ENCODE measurements around the gene ENTREP1.

Gene ENTREP1

GRCh38 chr9:69380811-69381210 lies 55.8 kb downstream of the ENTREP1 start:
- H3K4me1 ChIP-seq, result peaks cover 0 to 32% (median 21%) of the 10 kb centered on the region in 4 donors

DNA sequence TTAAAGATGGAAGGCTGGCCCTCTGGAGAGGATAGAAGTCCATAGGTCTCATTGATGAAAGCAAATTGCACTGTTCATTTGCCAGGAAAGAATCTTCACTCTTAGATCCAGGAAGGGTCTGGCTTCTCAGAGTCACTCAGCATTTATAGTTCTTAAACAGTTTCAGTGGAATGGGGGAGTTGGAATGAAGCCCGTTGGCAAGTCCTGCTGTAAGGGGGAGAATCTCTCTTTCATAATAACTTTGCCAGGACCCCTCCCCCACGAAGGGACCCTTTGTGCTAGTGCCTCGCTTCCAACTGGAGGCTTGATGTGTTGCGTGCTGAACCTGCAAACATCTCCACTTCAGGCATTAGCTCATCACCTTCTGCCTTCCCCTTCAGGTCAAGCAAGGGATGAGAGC lies 57.1 kb downstream of the ENTREP1 start:
- no peak overlapping the region for H3K27ac ChIP-seq
- no peaks in the 10 kb centered on the region for H3K27me3 ChIP-seq
- H3K4me1 ChIP-seq, result peaks cover 0 to 20% (median 15%) of the 10 kb centered on the region in 4 donors
- H3K36me3 ChIP-seq, result peaks cover 0 to 33% (median 7%) of the 10 kb centered on the region in 3 donors
- no peak for DNase-seq
- no peak for TF ChIP-seq CTCF (IDR thresholded peaks at IDR 0.05)
- intact Hi-C loops (cut with DNase I; ENCODE audit: low total_unique reads), result no loop called here
- H3K9me3 ChIP-seq, result no peaks in the 10 kb centered on the region
- no peak overlapping the region for H3K4me3 ChIP-seq

More at GRCh38 chr9:69380811-69381210, 55.8 kb downstream of the ENTREP1 start:
- H3K27me3 ChIP-seq, result no peaks in the 10 kb centered on the region
- DNase-seq, result no peak
- intact Hi-C loops (cut with DNase I; ENCODE audit: low total_unique reads), result no loop called here
- H3K9me3 ChIP-seq, result no peaks in the 10 kb centered on the region
- H3K27ac ChIP-seq, result no peak overlapping the region
- H3K36me3 ChIP-seq, result peaks cover 0 to 22% (median 0%) of the 10 kb centered on the region in 3 donors
- H3K4me3 ChIP-seq, result no peak overlapping the region
- no peak for TF ChIP-seq CTCF (IDR thresholded peaks at IDR 0.05)

DNA sequence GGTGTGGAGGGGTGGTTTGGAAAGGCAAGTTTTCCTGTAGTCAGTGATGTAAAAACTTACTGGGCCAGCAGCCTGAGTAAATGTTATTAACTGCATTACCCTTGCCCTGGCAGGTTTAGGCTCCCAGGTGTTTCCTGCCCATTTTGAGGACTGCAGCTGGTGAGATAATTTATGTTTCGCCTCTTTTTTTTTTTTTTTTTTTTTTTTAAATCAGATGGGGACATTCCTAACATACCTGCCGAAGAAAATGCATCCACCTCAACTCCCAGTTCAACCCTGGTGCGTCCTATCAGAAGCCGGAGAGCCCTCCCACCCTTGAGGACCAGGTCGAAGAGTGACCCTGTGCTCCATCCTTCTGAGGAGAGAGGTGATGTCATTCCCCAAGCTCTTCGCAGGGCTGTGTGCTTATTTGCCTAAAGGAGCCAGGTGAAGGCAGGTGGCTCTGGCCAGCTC lies 60.6 kb downstream of the ENTREP1 start:
- H3K27me3 ChIP-seq, result no peaks in the 10 kb centered on the region
- DNase-seq, result no peak
- TF ChIP-seq CTCF (IDR thresholded peaks at IDR 0.05), result no peak
- H3K27ac ChIP-seq, result no peak overlapping the region
- no peaks in the 10 kb centered on the region for H3K9me3 ChIP-seq
- intact Hi-C loops (cut with DNase I; ENCODE audit: low total_unique reads), result no loop called here
- H3K4me1 ChIP-seq, result no peaks in the 10 kb centered on the region
- H3K4me3 ChIP-seq, result no peak overlapping the region
- H3K36me3 ChIP-seq, result peaks cover 0 to 47% (median 7%) of the 10 kb centered on the region in 3 donors

DNA sequence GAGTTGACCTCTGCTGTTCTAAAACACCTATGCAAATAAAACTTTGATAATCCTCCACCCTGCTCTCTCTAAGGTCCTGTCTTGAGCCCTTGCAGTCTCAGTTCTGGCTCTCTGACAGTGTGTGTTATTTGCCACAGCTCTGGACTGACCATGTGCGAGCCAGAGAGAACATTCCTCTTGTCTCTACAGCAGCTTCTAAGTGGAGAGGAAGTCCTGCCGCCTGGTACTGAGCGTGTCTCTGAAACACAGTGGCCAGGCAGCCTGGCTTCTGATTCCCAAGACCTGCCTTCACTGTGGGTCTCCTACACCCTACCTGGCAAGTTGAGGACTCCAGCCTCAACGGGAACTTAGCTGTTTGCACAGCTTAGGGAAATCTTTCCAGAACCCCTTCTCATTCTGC lies 61.6 kb downstream of the ENTREP1 start:
- Histone ChIP-seq H3K36me3 (peaks cover 0 to 42% (median 7%) of the 10 kb centered on the region in 3 donors), H3K4me1 (peaks cover 0 to 7% (median 4%) of the 10 kb centered on the region in 4 donors), H3K9me3 (no peaks in the 10 kb centered on the region), H3K27me3 (no peaks in the 10 kb centered on the region), H3K4me3 (no peak overlapping the region), H3K27ac (no peak overlapping the region)
- TF ChIP-seq CTCF (IDR thresholded peaks at IDR 0.05), result no peak
- intact Hi-C loops (cut with DNase I; ENCODE audit: low total_unique reads), result no loop called here
- DNase-seq, result no peak

DNA sequence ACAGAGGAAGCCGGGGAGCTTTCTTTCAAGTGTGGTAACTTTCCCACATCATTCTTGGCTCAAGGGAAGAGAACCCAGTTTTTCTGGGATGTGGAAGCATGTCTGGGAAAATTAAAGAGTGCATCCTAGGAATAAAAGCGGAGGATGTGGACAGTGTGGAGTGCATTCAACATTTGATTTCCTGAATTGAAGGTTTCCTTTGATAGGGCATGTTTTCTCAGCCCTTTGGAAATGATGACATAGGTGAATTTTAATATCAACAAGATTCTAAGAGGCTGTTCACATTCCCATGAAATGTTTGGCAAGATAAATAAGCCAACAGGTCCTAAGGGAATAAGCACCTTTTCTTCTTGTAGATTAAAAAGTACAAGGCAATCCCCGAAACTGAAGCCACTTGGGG lies 63.6 kb downstream of the ENTREP1 start:
- Histone ChIP-seq H3K27ac (no peak overlapping the region), H3K36me3 (peaks cover 0 to 39% (median 7%) of the 10 kb centered on the region in 3 donors), H3K9me3 (no peaks in the 10 kb centered on the region), H3K4me1 (peaks cover 0 to 21% (median 18%) of the 10 kb centered on the region in 4 donors), H3K4me3 (no peak overlapping the region), H3K27me3 (no peaks in the 10 kb centered on the region)
- DNase-seq, result no peak
- TF ChIP-seq CTCF (IDR thresholded peaks at IDR 0.05), result no peak
- intact Hi-C loops (cut with DNase I; ENCODE audit: low total_unique reads), result no loop called here
